ENCODE results near the gene ORMDL1.
"Not testable (repeated sequence)": the region's sequence is repeated elsewhere in the genome, so short reads cannot be mapped to it uniquely, and the experiment has no call there.

The ORMDL1 gene

GRCh38 chr2:189782221-189782671, 1.9 kb downstream of the ORMDL1 start:
- intact Hi-C loops (cut with DNase I), result loop anchor here (10.0 kb wide), 1 partner anchor 337 kb away; the partner anchor contains the start of gene WDR75
- no peak for DNase-seq

- no peak for DNase-seq
- intact Hi-C loops (cut with DNase I), result no loop called here
Measured at GRCh38 chr2:189772212-189772611, 11.9 kb downstream of the ORMDL1 start.

- intact Hi-C loops (cut with DNase I), result no loop called here
- DNase-seq, result no peak
Measured at GRCh38 chr2:189770590-189771322, 13.4 kb downstream of the ORMDL1 start.

GRCh38 chr2:189763908-189764661, 20.1 kb downstream of the ORMDL1 start:
- intact Hi-C loops (cut with DNase I), result loop anchor here (5.0 kb wide), 1 partner anchor 102 kb away; the partner anchor contains the start of gene ASNSD1
- DNase-seq, result no peak

GRCh38 chr2:189762551-189763298, 21.4 kb downstream of the ORMDL1 start, which contains the start of gene OSGEPL1:
TSS of gene OSGEPL1 (minus strand) at chr2:189762792. CDS start at chr2:189761640, 1,152 bp downstream.
- peak; percentile 91 to 99 (median 96) for DNase-seq
- intact Hi-C loops (cut with DNase I), result loop anchor here (5.0 kb wide), 1 partner anchor 100 kb away; the partner anchor contains the start of gene ASNSD1

- intact Hi-C loops (cut with DNase I), result loop anchor here (5.0 kb wide), 1 partner anchor 100 kb away; the partner anchor contains the start of gene ASNSD1
- DNase-seq, result no peak
Measured at GRCh38 chr2:189762229-189762550, 21.9 kb downstream of the ORMDL1 start.

- intact Hi-C loops (cut with DNase I), result loop anchor here (5.0 kb wide), 1 partner anchor 98 kb away; the partner anchor contains the start of gene ASNSD1
- DNase-seq, result not testable (repeated sequence)
Measured at GRCh38 chr2:189760154-189760553, 24.0 kb downstream of the ORMDL1 start.

GRCh38 chr2:189756311-189756952, 27.7 kb downstream of the ORMDL1 start:
- intact Hi-C loops (cut with DNase I), result no loop called here
- no peak for DNase-seq

GRCh38 chr2:189751080-189751658, 33.0 kb downstream of the ORMDL1 start:
- intact Hi-C loops (cut with DNase I), result no loop called here
- no peak for DNase-seq

GRCh38 chr2:189729430-189729829, 54.7 kb downstream of the ORMDL1 start:
- no peak for DNase-seq

GRCh38 chr2:189726849-189727248, 57.3 kb downstream of the ORMDL1 start:
- intact Hi-C loops (cut with DNase I), result no loop called here
- DNase-seq, result no peak

More at GRCh38 chr2:189729430-189729829, 54.7 kb downstream of the ORMDL1 start:
- intact Hi-C loops (cut with DNase I), result no loop called here

GRCh38 chr2:189726271-189726670, 57.9 kb downstream of the ORMDL1 start:
- intact Hi-C loops (cut with DNase I), result no loop called here

GRCh38 chr2:189723192-189723591, 60.9 kb downstream of the ORMDL1 start:
- intact Hi-C loops (cut with DNase I), result no loop called here
- no peak for DNase-seq

More at GRCh38 chr2:189726271-189726670, 57.9 kb downstream of the ORMDL1 start:
- no peak for DNase-seq
